Endometrial microvascular endothelial cells (primary cell): ENCODE results near the gene MAGEL2. TPM values are rescaled to one million over a fixed set of nuclear protein-coding genes. Genes with fewer than 3 reads are reported as not detected.
"Not testable (repeated sequence)": the region's sequence is repeated elsewhere in the genome, so short reads cannot be mapped to it uniquely, and the experiment has no call there.

ENCODE experiments used
- in situ Hi-C: cut with HindIII; loops from 2 replicates; pipeline ENCODE4 v1.10.0; 2017; ENCODE audit warnings: low sequenced_read_pairs, low pct_unique_long_range_greater_than_20kb; ENCODE audit errors: inconsistent ontology term
- total RNA-seq: library from RNA; depleted of rRNA; stranded (reverse); fragments of >200 nt; gene quantifications from one replicate; pipeline ENCODE4 v1.2.3, GENCODE V29; 2015; ENCODE audit errors: inconsistent ontology term

The MAGEL2 gene
- total RNA-seq, 1 donor from 2014 or later: under 0.01 TPM

GRCh38 chr15:23628612-23629233 is 18.9 kb downstream of the MAGEL2 start:
- in situ Hi-C loops: no loop called here

DNA sequence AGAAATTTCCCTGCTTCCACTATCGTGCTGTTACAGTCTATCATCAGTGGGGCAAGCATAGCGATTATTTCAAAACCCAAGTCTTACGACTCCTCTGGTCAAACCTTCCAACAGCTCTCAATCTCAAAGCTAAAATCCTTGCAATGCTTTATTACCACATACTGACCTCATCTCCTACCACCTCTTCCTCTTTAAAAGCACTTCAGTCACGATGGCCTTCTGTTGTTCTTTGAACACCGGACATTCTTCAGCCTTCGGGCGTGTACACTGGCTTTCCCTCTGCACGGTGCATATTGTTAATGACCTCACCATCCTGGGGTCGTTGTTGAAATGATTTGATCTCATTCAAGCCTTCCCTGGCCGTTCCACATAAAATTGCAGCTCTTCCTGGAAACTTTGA is 31.1 kb downstream of the MAGEL2 start:
- in situ Hi-C loops: no loop called here

- in situ Hi-C loops: no loop called here
These were observed 41.4 kb downstream of the MAGEL2 start for GRCh38 chr15:23606226-23606625.

- in situ Hi-C loops: no loop called here
These were observed 45.5 kb downstream of the MAGEL2 start for GRCh38 chr15:23602124-23602523.

DNA sequence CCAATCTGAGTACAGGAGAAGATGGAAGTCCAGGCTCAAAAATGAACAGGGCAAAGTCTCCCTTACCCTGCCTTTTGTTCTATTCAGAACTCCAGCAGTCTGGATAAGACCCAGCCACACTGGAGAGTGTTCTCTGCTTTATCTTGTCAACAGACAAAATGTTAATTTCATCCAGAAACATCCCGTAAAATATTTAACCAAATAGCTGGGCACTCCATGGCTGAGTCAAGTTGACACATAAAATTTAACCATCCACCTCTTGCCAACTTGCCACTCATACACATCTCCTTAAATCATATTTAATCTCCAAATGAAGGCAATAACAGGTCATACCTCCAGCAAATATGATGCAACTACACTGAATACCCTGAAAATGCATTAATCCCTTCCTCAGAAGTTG is 48.6 kb downstream of the MAGEL2 start:
- in situ Hi-C loops: no loop called here

- in situ Hi-C loops: not testable (repeated sequence)
These were observed 50.4 kb downstream of the MAGEL2 start for GRCh38 chr15:23597278-23597677.

GRCh38 chr15:23596736-23597135 is 50.9 kb downstream of the MAGEL2 start:
- in situ Hi-C loops: no loop called here

- in situ Hi-C loops: no loop called here
These were observed 52.3 kb downstream of the MAGEL2 start for GRCh38 chr15:23595368-23595767.

DNA sequence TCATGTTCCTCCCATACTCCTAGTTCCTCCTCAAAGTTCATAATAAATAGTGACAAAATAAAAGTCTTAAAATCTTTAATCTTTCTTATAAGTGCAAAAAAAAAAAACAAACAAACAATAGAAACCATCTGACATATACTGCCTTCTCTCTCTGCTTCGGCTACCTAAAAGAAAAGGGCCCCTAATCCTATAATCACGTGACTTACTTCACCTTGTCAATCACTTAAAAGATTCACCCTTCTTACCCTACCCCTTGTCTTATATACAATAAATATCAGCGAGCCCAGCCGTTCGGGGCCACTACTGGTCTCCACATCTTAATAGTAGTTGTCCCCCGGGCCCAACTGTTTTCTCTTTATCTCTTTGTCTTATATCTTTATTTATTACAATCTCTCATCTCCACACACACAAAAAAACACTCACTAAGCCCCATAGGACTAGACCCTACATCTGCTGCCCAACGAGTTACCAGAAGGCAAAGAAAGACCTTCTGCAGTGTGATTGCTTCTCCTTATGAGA is 53.4 kb downstream of the MAGEL2 start:
- in situ Hi-C loops: no loop called here

Other genes with a start within 250 kb of the MAGEL2 start
- not detected for gene GOLGA6L2, start 200.6 kb downstream of the MAGEL2 start, total RNA-seq
- not detected for gene MKRN3, start 82.2 kb downstream of the MAGEL2 start, total RNA-seq
- 1.0 TPM for gene NDN, start 39.4 kb upstream of the MAGEL2 start, total RNA-seq